SK-N-SH (cell line): ENCODE results near the gene DYNLT1. TPM values are rescaled to one million over a fixed set of nuclear protein-coding genes. Genes with fewer than 3 reads are reported as not detected.
"Not testable (repeated sequence)": the region's sequence is repeated elsewhere in the genome, so short reads cannot be mapped to it uniquely, and the experiment has no call there.

Experiments used
- CTCF ChIA-PET: fragments of 300-600, 350-600 bp; formaldehyde crosslinking; extraction: SDS; loops from one replicate; lab custom pipeline; 2021; lab: Yijun Ruan, JAX
- POLR2A ChIA-PET: fragments of 350-600 bp; sonication (Branson Sonifier 250); formaldehyde crosslinking; extraction: SDS; loops from one replicate; lab custom pipeline; 2020; ENCODE audit warnings: antibody characterized with exemption, inconsistent platforms; lab: Yijun Ruan, JAX
- DNase-seq: peaks from one replicate; pipeline ENCODE4 v3.0.0; 2012
- H2AFZ ChIP-seq: fragments of 200-600 bp; sonication (generic); 2 replicates; pipeline ENCODE4 v1.8.1; 2016; ENCODE audit warnings: antibody characterized with exemption, mild to moderate bottlenecking, low read depth
- H3F3A ChIP-seq: fragments of 200-600 bp; sonication (generic); replicated peaks from 2 replicates; pipeline ENCODE3; 2016; ENCODE audit warnings: antibody characterized with exemption, mild to moderate bottlenecking; ENCODE audit not compliant: insufficient read depth
- H3K27ac ChIP-seq, 2 experiments: fragments of 200-500 bp in 1 of 2; fragments of 200-600 bp in 1 of 2; sonication (Bioruptor generic) in 1 of 2; sonication (generic), shearing (Covaris generic) in 1 of 2; 2 replicates each; pipeline versions ENCODE4 v1.5.1 to v1.6.1; 2014 to 2016; ENCODE audit warnings: low read depth in 2 of 2, inconsistent platforms in 1 of 2, low read length in 1 of 2, mild to moderate bottlenecking in 1 of 2, mixed read lengths in 1 of 2
- H3K27me3 ChIP-seq: fragments of 200-600 bp; sonication (generic), shearing (Covaris generic); 2 replicates; pipeline ENCODE4 v1.6.1; 2016; ENCODE audit warnings: mixed run types; ENCODE audit not compliant: insufficient read depth
- H3K36me3 ChIP-seq, 2 experiments: fragments of 200-500 bp in 1 of 2; fragments of 200-600 bp in 1 of 2; sonication (Bioruptor generic) in 1 of 2; sonication (generic) in 1 of 2; replicated peaks in 1 of 2; 2 replicates each; pipeline versions ENCODE3 to v1.5.1; 2014 to 2016; ENCODE audit warnings: low read length in 1 of 2, mild to moderate bottlenecking in 1 of 2; ENCODE audit not compliant: insufficient read depth in 2 of 2, control insufficient read depth in 1 of 2
- H3K4me1 ChIP-seq, 2 experiments: fragments of 200-500 bp in 1 of 2; fragments of 200-600 bp in 1 of 2; sonication (Bioruptor generic) in 1 of 2; sonication (generic), shearing (Covaris generic) in 1 of 2; 2 replicates each; pipeline versions ENCODE4 v1.5.1 to v1.6.1; 2014 to 2016; ENCODE audit warnings: low read depth in 1 of 2, low read length in 1 of 2, mixed run types in 1 of 2; ENCODE audit not compliant: insufficient read depth in 2 of 2, control insufficient read depth in 1 of 2
- H3K4me2 ChIP-seq: fragments of 200-600 bp; sonication (generic), shearing (Covaris generic); 2 replicates; pipeline ENCODE4 v1.6.1; 2017; ENCODE audit warnings: mixed run types
- H3K4me3 ChIP-seq, 2 experiments: fragments of 200-500 bp in 1 of 2; fragments of 200-600 bp in 1 of 2; sonication (Bioruptor generic) in 1 of 2; sonication (generic), shearing (Covaris generic) in 1 of 2; 2 replicates each; pipeline versions ENCODE4 v1.5.1 to v1.8.1; 2014 to 2016; ENCODE audit warnings: low read depth in 2 of 2, inconsistent platforms in 1 of 2, low read length in 1 of 2, mild to moderate bottlenecking in 1 of 2, mixed read lengths in 1 of 2, moderate library complexity in 1 of 2
- H3K79me2 ChIP-seq: fragments of 200-600 bp; sonication (generic); 2 replicates; pipeline ENCODE4 v1.8.1; 2017; ENCODE audit warnings: mild to moderate bottlenecking; ENCODE audit not compliant: insufficient read depth
- H3K9ac ChIP-seq: fragments of 200-600 bp; sonication (generic); 2 replicates; pipeline ENCODE4 v1.6.1; 2017; ENCODE audit warnings: mixed run types
- H3K9me2 ChIP-seq: fragments of 200-600 bp; sonication (generic); 2 replicates; pipeline ENCODE4 v1.6.1; 2017; ENCODE audit warnings: mixed run types
- H3K9me3 ChIP-seq: fragments of 200-600 bp; sonication (generic); 2 replicates; pipeline ENCODE4 v1.6.1; 2017; ENCODE audit warnings: mixed run types, mild to moderate bottlenecking, moderate library complexity
- H4K20me1 ChIP-seq: fragments of 200-600 bp; sonication (generic); 2 replicates; pipeline ENCODE4 v1.6.1; 2017; ENCODE audit warnings: mild to moderate bottlenecking, mixed run types; ENCODE audit not compliant: insufficient read depth
- CTCF ChIP-seq: fragments of 200-600 bp; sonication (generic); IDR thresholded peaks from 2 replicates; pipeline ENCODE4 v1.6.1; 2017; ENCODE audit warnings: antibody characterized with exemption, mild to moderate bottlenecking, moderate library complexity
- EP300 ChIP-seq, 2 experiments: IDR thresholded peaks; 2 replicates each; pipeline versions ENCODE4 v1.4.0 to v1.6.1; 2012; ENCODE audit warnings: borderline replicate concordance in 1 of 2, low read depth in 1 of 2, low read length in 1 of 2
- FOSL2 ChIP-seq: IDR thresholded peaks from 2 replicates; pipeline ENCODE4 v1.4.0; 2012; ENCODE audit warnings: low read depth, mild to moderate bottlenecking, moderate library complexity, borderline replicate concordance
- JUND ChIP-seq: IDR thresholded peaks from 2 replicates; pipeline ENCODE4 v1.4.0; 2012
- POLR2AphosphoS5 ChIP-seq: IDR thresholded peaks from 2 replicates; pipeline ENCODE4 v1.6.1; 2012; ENCODE audit warnings: low read depth, low read length
- RXRA ChIP-seq: IDR thresholded peaks from 2 replicates; pipeline ENCODE4 v1.4.0; 2012; ENCODE audit warnings: low read depth, mild to moderate bottlenecking, borderline replicate concordance
- TCF12 ChIP-seq: IDR thresholded peaks from 2 replicates; pipeline ENCODE4 v1.4.0; 2012
- USF1 ChIP-seq: IDR thresholded peaks from 2 replicates; pipeline ENCODE4 v1.4.0; 2012; ENCODE audit warnings: low read depth, borderline replicate concordance
- WGBS: methylation state at CpG from one replicate; pipeline ENCODE4 v1.1.6; 2017; ENCODE audit warnings: low lambda C conversion rate; 5-methylcytosine and 5-hydroxymethylcytosine counted together
- polyA plus RNA-seq, 3 experiments: library from polyadenylated mRNA; depleted of rRNA; stranded (reverse); fragments of >200 nt; gene quantifications; 2 replicates each; pipeline ENCODE4 v1.2.3, GENCODE V29; 2012
- TF ChIP-seq, protein P1 (sequence below): fragments of 150-350 bp; IDR thresholded peaks from 2 replicates; pipeline ENCODE4 v1.6.1; 2016; ENCODE audit warnings: mild to moderate bottlenecking, low read depth, low read length

Gene DYNLT1
- polyA plus RNA-seq, 1 of the 3 experiments (the other 2 are of a cell fraction): 306 TPM

DNA sequence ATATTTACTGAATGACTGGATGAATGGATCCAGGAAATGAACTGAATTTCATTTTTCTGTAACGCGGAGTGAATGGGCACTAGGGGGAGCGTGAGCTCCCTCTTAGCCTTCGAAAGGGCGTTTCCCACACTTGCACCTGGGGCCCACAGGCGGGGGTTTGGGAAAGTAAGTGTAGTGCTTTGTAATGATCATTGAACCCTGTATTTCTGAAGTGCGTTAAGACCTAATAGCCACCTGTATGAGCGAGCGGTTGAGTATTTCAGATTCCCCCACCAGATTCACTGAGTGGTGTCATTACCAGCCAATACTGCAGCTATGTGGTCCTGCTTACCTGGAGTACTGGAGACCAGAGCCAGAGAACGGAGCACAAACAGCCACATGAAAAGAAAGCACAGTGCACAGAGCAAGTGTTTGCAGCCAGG, 15.8 kb upstream of the DYNLT1 start (continued):
- TF ChIP-seq, protein P1, sequence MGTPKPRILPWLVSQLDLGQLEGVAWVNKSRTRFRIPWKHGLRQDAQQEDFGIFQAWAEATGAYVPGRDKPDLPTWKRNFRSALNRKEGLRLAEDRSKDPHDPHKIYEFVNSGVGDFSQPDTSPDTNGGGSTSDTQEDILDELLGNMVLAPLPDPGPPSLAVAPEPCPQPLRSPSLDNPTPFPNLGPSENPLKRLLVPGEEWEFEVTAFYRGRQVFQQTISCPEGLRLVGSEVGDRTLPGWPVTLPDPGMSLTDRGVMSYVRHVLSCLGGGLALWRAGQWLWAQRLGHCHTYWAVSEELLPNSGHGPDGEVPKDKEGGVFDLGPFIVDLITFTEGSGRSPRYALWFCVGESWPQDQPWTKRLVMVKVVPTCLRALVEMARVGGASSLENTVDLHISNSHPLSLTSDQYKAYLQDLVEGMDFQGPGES: no peak
- TF ChIP-seq USF1 (no peak), POLR2AphosphoS5 (no peak), CTCF (peak; percentile 61)

DNA sequence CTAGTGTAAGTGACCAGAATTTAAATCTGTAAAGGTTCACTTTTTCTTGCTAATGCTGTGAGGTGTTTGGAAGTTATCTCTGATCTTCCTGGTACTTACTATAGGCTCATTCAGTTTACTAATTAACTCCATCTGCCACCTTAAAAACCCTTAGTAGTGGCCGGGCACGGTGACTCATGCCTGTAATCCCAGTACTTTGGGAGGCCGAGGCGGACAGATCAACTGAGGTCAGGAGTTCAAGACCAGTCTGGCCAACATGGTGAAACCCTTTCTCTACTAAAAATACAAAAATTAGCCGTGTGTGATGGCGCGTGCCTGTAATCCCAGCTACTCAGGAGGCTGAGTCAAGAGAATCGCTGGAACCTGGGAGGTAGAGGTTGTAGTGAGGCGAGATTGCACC, 12.4 kb upstream of the DYNLT1 start:
- H3K4me2 ChIP-seq, H4K20me1 ChIP-seq, H3K79me2 ChIP-seq, POLR2A ChIA-PET, CTCF ChIA-PET, H2AFZ ChIP-seq, H3K9me3 ChIP-seq, H3K27me3 ChIP-seq, DNase-seq, H3K9me2 ChIP-seq, H3K9ac ChIP-seq, H3K4me3 ChIP-seq, H3K36me3 ChIP-seq: not testable (repeated sequence)
- TF ChIP-seq FOSL2 (peak; percentile 60), RXRA (peak; percentile 85), EP300 (IDR thresholded peaks at IDR 0.05; ENCODE audit: borderline replicate concordance in 1 of 2, low read depth in 1 of 2, low read length in 1 of 2) (peak in 1 of 2 experiments; percentile 40; a peak in 1 of 4 replicates), JUND (peak; percentile 36; the same call in 1 of the 2 replicates), TCF12 (peak; percentile 83)
- Histone ChIP-seq H3K27ac (peak overlapping the region in 1 of 2 experiments; percentile 92; a peak in 1 of 4 replicates), H3F3A (peaks cover 36% of the 10 kb centered on the region), H3K4me1 (peaks cover 16 to 25% of the 10 kb centered on the region in 2 experiments; a peak in 3 of 4 replicates)
- 38% methylated on average over 9 of the region's 9 CpGs for WGBS
